Fibroblast of the aortic adventitia (primary cell): ENCODE measurements around the gene CCDC137. TPM values are rescaled to one million over a fixed set of nuclear protein-coding genes. Genes with fewer than 3 reads are reported as not detected.

Experiments used
- DNase-seq: peaks from one replicate; pipeline ENCODE4 v3.0.0-alpha.2; 2010; ENCODE audit warnings: low read depth
- H3K4me3 ChIP-seq: 2 replicates; pipeline ENCODE4 v1.5.1; 2011; ENCODE audit warnings: low read depth, mild to moderate bottlenecking, control low read depth, low read length, moderate library complexity
- total RNA-seq: library from RNA; depleted of rRNA; stranded (reverse); fragments of >200 nt; gene quantifications from 2 replicates; pipeline ENCODE4 v1.2.3, GENCODE V29; 2012; ENCODE audit warnings: low replicate concordance
- TF ChIP-seq, protein P1 (sequence below): IDR thresholded peaks from 2 replicates; pipeline ENCODE4 v1.5.1; 2011; ENCODE audit warnings: mild to moderate bottlenecking, low read length, control low read depth, inconsistent platforms; ENCODE audit not compliant: insufficient read depth

The CCDC137 gene
- total RNA-seq, 1 donor, result 7.0 TPM

DNA sequence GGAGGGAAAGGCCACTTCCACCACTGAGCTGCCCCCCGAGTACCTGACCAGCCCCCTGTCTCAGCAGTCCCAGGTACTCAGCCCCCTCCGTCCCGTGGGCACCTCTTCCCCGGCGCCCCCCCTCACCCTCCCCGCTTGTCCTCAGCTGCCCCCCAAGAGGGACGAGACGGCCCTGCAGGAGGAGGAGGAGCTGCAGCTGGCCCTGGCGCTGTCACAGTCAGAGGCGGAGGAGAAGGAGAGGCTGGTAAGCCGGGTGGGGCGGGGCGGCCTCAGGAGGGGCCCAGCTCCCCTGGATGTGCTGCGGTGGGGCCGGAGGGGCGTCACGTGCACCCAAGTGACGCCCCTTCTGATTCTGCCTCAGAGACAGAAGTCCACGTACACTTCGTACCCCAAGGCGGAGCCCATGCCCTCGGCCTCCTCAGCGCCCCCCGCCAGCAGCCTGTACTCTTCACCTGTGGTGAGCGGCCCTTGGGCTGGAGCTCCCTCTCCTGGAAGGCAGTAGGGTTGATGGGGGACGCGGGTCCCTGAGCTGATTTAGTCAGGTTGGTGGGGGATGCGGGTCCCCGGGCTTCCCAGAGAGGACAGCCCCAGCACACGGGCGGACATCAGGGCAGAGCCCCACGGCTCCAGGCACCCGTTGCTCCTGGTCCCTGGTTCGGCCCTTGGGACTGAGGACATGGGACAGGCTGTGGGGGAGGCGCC is 27.1 kb downstream of the CCDC137 start:
- no peak for DNase-seq

DNA sequence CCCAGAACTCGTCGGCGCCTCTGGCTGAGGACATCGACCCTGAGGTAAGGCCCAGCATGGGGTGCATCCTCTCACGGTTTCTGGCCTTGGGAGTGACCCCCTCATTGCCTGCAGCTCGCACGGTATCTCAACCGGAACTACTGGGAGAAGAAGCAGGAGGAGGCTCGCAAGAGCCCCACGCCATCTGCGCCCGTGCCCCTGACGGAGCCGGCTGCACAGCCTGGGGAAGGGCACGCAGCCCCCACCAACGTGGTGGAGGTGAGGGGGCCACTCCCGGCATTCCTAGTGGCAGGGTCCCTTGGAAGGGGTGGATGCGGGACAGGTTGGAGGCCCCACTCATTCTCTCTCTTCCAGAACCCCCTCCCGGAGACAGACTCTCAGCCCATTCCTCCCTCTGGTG is 28.3 kb downstream of the CCDC137 start:
- TF ChIP-seq, protein P1, sequence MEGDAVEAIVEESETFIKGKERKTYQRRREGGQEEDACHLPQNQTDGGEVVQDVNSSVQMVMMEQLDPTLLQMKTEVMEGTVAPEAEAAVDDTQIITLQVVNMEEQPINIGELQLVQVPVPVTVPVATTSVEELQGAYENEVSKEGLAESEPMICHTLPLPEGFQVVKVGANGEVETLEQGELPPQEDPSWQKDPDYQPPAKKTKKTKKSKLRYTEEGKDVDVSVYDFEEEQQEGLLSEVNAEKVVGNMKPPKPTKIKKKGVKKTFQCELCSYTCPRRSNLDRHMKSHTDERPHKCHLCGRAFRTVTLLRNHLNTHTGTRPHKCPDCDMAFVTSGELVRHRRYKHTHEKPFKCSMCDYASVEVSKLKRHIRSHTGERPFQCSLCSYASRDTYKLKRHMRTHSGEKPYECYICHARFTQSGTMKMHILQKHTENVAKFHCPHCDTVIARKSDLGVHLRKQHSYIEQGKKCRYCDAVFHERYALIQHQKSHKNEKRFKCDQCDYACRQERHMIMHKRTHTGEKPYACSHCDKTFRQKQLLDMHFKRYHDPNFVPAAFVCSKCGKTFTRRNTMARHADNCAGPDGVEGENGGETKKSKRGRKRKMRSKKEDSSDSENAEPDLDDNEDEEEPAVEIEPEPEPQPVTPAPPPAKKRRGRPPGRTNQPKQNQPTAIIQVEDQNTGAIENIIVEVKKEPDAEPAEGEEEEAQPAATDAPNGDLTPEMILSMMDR, result no peak
- DNase-seq, result no peak
- no peak overlapping the region for H3K4me3 ChIP-seq

More for the DNA sequence above, 27.1 kb downstream of the CCDC137 start:
- TF ChIP-seq, protein P1, result no peak
- H3K4me3 ChIP-seq, result no peak overlapping the region

DNA sequence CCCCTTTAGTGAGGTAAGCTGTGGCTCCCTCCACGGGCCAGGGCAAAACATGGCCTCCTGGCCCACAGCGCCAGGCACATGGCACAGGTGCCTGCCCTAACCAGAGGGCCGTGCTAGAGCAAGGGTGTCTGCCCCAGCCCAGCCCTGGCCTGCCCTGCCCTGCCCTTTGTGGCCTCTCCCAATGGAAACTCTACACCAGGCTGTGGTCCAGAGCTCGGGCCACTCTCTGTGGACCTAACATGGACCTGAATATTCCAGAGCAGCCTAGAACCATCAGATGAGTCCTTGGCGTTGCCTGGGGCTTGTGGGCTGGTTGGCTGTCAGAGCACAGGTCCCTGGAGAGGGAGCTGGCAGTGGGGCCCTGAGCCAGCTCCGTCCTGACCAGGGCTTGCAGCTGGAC is 28.7 kb downstream of the CCDC137 start:
- TF ChIP-seq, protein P1, result no peak
- no peak overlapping the region for H3K4me3 ChIP-seq
- no peak for DNase-seq

DNA sequence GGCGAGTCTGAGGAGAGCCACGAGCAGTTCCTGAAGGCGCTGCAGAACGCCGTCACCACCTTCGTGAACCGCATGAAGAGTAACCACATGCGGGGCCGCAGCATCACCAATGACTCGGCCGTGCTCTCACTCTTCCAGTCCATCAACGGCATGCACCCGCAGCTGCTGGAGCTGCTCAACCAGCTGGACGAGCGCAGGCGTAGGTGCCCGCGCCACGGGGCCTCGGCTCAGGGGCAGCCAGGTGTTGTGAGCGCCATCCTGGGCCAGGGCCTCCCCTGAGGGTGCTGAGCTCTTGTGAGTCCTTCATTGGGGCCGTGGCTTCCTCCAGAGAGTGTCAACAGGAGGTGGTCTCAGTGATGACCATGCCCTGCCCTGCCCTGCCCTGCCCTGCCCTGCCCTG is 29.3 kb downstream of the CCDC137 start:
- H3K4me3 ChIP-seq, result no peak overlapping the region
- DNase-seq, result no peak
- TF ChIP-seq, protein P1, result no peak

DNA sequence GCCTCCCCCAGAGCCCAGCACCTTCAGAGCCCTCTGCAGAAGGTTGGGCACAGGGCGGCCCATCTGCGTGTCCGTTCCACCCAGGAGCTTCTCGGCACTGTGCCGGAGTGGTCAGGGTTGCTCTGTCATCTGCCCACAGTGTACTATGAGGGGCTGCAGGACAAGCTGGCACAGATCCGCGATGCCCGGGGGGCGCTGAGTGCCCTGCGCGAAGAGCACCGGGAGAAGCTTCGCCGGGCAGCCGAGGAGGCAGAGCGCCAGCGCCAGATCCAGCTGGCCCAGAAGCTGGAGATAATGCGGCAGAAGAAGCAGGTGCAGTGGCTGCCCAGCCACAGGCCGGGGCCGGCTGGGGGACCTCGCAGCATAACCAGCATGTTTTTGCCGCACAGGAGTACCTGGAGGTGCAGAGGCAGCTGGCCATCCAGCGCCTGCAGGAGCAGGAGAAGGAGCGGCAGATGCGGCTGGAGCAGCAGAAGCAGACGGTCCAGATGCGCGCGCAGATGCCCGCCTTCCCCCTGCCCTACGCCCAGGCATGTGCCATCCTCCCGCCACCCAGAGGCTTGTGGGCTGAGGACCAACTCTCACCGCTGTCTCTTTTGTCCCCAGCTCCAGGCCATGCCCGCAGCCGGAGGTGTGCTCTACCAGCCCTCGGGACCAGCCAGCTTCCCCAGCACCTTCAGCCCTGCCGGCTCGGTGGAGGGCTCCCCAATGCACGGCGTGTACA is 29.8 kb downstream of the CCDC137 start:
- TF ChIP-seq, protein P1, result no peak
- DNase-seq, result no peak
- H3K4me3 ChIP-seq, result no peak overlapping the region

DNA sequence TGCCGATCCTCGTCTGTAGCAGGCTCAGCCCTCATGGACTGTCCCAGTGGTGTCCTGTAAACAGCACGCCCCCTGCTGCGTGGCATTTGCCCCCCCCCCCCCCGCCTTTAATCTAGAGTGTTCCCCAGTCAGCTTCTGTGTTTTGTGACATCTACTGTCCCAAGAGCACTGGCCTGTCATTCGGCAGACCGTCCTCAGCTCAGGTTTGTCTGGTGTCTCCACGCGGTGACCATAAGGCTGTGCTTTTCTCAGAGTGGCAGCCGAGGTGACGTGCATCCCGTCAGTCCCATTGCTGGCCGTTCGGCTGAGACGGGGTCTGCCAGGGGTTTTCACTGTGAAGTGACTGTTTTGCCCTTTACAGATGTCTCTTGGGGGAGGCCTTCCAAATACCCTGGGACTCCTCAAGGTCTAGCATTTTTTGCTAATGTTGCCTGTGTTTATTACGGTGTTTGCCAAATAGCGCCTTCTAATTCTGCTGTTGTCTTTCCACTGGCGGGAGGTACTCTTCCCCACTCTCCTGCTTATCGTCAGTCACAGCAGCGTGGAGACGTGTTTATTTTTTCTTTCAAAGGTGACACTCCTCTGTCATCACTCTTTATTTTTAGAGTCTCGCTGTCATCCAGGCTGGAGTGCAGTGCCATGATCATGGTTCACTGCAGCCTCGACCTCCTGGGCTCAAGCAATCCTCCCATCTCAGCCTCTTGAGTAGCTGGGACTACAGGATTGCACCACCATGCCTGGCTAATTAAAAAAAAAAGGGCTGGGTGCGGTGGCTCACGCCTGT is 30.9 kb downstream of the CCDC137 start:
- TF ChIP-seq, protein P1, result no peak
- H3K4me3 ChIP-seq, result no peak overlapping the region
- no peak for DNase-seq
